Right lobe of liver (tissue), 4 donors: ENCODE data around the gene PLPPR2.
A peak's percentile ranks its signal among the peaks of the same experiment; 100 is the strongest.

Source experiments
- POLR2A ChIP-seq: fragments of 450-650 bp; IDR thresholded peaks from one replicate; pipeline ENCODE4 v1.6.1; 2017; ENCODE audit warnings: antibody characterized with exemption, mild to moderate bottlenecking
- TF ChIP-seq, protein P1 (sequence below), 4 donors: fragments of 200-600 bp in 3 of 4; fragments of 450-650 bp in 1 of 4; IDR thresholded peaks; one replicate each; pipeline versions ENCODE4 v1.5.1 to v1.8.0; 2016 to 2022; ENCODE audit warnings: antibody characterized with exemption in 4 of 4, mild to moderate bottlenecking in 2 of 4
- donor health status: DM: no; HTN: no; CAD: no.
- donor health status: DM: no; HTN: no; CAD: no.
- donor health status: DM: no; HTN: yes; CAD: no.

DNA sequence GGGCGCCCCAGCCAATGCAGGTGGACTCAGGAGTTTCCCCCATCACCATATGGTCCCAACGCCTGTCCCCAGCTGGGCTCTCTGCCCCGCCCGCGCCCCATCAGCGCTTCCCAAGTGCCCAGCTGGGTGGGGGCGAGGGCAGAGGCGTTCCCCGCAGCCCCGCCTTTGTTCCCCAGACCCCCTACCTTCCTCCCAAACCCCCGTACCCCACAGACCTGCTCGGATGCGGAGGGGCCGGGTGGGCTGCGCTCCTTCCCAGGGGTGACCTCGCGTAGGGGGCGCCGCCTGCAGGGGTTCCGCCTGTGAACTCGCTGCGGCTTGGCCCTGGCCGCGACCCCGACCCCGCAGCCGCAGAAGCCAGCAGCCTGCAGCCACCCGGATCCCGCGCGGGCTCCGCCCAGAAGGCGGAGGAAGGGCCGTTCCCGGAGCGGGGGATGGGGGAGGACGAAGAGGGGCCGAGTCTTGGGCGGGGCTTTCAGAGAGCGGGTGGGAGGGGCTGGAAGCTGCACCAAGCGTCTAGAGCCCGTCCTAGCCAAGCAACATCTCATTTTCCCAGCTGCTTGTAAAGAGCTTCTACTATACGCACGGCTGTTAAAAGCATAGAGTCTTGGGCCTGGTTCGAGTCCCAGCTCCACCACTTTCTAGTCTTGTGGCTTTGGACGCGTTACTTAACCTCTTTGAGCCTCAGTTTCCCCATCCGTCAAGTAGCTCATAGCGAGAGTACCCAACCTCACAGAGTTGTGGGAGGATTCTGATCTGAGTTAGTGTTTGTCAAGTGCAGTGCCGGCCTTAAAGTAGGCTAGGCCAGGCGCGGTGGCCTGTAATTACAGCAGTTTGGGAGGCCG, 15.8 kb upstream of the PLPPR2 start, which contains the start of gene RAB3D:
- TF ChIP-seq, protein P1, sequence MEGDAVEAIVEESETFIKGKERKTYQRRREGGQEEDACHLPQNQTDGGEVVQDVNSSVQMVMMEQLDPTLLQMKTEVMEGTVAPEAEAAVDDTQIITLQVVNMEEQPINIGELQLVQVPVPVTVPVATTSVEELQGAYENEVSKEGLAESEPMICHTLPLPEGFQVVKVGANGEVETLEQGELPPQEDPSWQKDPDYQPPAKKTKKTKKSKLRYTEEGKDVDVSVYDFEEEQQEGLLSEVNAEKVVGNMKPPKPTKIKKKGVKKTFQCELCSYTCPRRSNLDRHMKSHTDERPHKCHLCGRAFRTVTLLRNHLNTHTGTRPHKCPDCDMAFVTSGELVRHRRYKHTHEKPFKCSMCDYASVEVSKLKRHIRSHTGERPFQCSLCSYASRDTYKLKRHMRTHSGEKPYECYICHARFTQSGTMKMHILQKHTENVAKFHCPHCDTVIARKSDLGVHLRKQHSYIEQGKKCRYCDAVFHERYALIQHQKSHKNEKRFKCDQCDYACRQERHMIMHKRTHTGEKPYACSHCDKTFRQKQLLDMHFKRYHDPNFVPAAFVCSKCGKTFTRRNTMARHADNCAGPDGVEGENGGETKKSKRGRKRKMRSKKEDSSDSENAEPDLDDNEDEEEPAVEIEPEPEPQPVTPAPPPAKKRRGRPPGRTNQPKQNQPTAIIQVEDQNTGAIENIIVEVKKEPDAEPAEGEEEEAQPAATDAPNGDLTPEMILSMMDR (IDR thresholded peaks at IDR 0.05), result no peak
- peak; percentile 26 for TF ChIP-seq POLR2A
